Adrenal gland (tissue), 5 donors: ENCODE results near the gene NOS2.

Source experiments
- POLR2A ChIP-seq, 2 donors: fragments of 450-650 bp; IDR thresholded peaks; one replicate each; pipeline ENCODE4 v1.6.1; 2017; ENCODE audit warnings: antibody characterized with exemption in 2 of 2, mild to moderate bottlenecking in 2 of 2, moderate library complexity in 1 of 2
- TF ChIP-seq, protein P1 (sequence below), 6 experiments: fragments of 450-650 bp in 4 of 6; fragments of 200-600 bp in 2 of 6; sonication (generic) in 1 of 6; IDR thresholded peaks; 1 replicate in 5 of 6; 2 replicates in 1 of 6; pipeline versions ENCODE4 v1.5.1 to v1.8.0; 2016 to 2021; ENCODE audit warnings: antibody characterized with exemption in 6 of 6, mild to moderate bottlenecking in 2 of 6, moderate library complexity in 1 of 6
- donor health status: DM: no; HTN: no; CAD: no.

DNA sequence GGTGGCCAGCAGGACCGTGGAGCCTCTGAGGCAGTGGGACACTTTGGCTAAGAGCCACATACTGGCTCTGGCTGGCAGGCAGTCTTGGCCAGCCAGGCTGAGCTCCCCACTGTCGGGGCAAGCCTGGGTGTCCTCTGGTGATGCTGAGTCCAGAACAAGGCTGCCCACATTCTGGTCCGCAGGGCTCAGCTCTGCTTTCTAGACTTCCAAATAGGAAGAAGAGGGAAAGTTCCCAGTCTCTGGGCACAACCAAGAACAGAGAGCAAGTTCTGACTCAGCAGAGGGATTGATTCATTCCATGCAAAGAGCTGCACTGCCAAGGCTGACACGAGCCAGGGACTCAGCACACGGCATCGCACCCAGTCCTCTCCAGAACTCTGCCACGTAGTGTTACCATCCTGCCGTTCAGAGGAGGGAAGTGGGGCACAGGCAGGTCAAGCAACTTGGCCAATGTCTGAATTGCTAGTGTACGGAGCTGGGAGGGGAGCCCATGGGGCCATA lies 58.9 kb downstream of the NOS2 start:
- TF ChIP-seq, protein P1, sequence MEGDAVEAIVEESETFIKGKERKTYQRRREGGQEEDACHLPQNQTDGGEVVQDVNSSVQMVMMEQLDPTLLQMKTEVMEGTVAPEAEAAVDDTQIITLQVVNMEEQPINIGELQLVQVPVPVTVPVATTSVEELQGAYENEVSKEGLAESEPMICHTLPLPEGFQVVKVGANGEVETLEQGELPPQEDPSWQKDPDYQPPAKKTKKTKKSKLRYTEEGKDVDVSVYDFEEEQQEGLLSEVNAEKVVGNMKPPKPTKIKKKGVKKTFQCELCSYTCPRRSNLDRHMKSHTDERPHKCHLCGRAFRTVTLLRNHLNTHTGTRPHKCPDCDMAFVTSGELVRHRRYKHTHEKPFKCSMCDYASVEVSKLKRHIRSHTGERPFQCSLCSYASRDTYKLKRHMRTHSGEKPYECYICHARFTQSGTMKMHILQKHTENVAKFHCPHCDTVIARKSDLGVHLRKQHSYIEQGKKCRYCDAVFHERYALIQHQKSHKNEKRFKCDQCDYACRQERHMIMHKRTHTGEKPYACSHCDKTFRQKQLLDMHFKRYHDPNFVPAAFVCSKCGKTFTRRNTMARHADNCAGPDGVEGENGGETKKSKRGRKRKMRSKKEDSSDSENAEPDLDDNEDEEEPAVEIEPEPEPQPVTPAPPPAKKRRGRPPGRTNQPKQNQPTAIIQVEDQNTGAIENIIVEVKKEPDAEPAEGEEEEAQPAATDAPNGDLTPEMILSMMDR (IDR thresholded peaks at IDR 0.05), result no peak
- no peak for TF ChIP-seq POLR2A (IDR thresholded peaks at IDR 0.05)
